Activated T-cell treated with anti-CD3 and anti-CD28 coated beads for 1 hour (primary cell): ENCODE results near the gene ADAM22.

Experiments used
- DNase-seq: peaks from one replicate; pipeline ENCODE4 v3.0.0-alpha.2; 2020; ENCODE audit warnings: low read depth

The ADAM22 gene

GRCh38 chr7:88042157-88042556, 108.1 kb downstream of the ADAM22 start:
- no peak for DNase-seq

- no peak for DNase-seq
These were observed 108.8 kb downstream of the ADAM22 start for GRCh38 chr7:88042803-88043202.

GRCh38 chr7:88044069-88044468, 110.0 kb downstream of the ADAM22 start:
- no peak for DNase-seq

- no peak for DNase-seq
These were observed 113.0 kb downstream of the ADAM22 start for GRCh38 chr7:88046839-88047573.

- no peak for DNase-seq
These were observed 123.6 kb downstream of the ADAM22 start for GRCh38 chr7:88057655-88058054.

GRCh38 chr7:88062238-88062637, 128.2 kb downstream of the ADAM22 start:
- DNase-seq, result no peak

GRCh38 chr7:88069093-88069492, 135.0 kb downstream of the ADAM22 start:
- no peak for DNase-seq

- DNase-seq, result no peak
These were observed 138.1 kb downstream of the ADAM22 start for GRCh38 chr7:88071994-88072714.

- DNase-seq, result no peak
These were observed 138.6 kb downstream of the ADAM22 start for GRCh38 chr7:88072715-88073055.

- no peak for DNase-seq
These were observed 139.6 kb downstream of the ADAM22 start for GRCh38 chr7:88073626-88074025.

- no peak for DNase-seq
These were observed 141.2 kb downstream of the ADAM22 start for GRCh38 chr7:88075216-88075615.

GRCh38 chr7:88083883-88084282, 149.8 kb downstream of the ADAM22 start:
- no peak for DNase-seq

GRCh38 chr7:88089561-88089960, 155.5 kb downstream of the ADAM22 start:
- DNase-seq, result no peak

- DNase-seq, result no peak
These were observed 156.2 kb downstream of the ADAM22 start for GRCh38 chr7:88090240-88090639.

- no peak for DNase-seq
These were observed 156.6 kb downstream of the ADAM22 start for GRCh38 chr7:88090671-88091070.

- no peak for DNase-seq
These were observed 158.1 kb downstream of the ADAM22 start for GRCh38 chr7:88091988-88092675.

GRCh38 chr7:88092676-88092999, 158.6 kb downstream of the ADAM22 start:
- no peak for DNase-seq

- no peak for DNase-seq
These were observed 167.7 kb downstream of the ADAM22 start for GRCh38 chr7:88101769-88102168.

- no peak for DNase-seq
These were observed 168.6 kb downstream of the ADAM22 start for GRCh38 chr7:88102675-88103074.

GRCh38 chr7:88104732-88105131, 170.7 kb downstream of the ADAM22 start:
- DNase-seq, result no peak

GRCh38 chr7:88105231-88105630, 171.2 kb downstream of the ADAM22 start:
- DNase-seq, result no peak

- DNase-seq, result no peak
These were observed 172.4 kb downstream of the ADAM22 start for GRCh38 chr7:88106434-88106833.

GRCh38 chr7:88109612-88110011, 175.6 kb downstream of the ADAM22 start:
- no peak for DNase-seq
